IPS-NIHi11 (cell line): ENCODE data around the gene OR51B2.
"Not testable (repeated sequence)": the region's sequence is repeated elsewhere in the genome, so short reads cannot be mapped to it uniquely, and the experiment has no call there.

Experiments used
- DNase-seq: peaks from one replicate; pipeline ENCODE4 v3.0.0; 2012; ENCODE audit warnings: mixed read lengths, low spot score

The OR51B2 gene, protein sequence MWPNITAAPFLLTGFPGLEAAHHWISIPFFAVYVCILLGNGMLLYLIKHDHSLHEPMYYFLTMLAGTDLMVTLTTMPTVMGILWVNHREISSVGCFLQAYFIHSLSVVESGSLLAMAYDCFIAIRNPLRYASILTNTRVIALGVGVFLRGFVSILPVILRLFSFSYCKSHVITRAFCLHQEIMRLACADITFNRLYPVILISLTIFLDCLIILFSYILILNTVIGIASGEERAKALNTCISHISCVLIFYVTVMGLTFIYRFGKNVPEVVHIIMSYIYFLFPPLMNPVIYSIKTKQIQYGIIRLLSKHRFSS

DNA sequence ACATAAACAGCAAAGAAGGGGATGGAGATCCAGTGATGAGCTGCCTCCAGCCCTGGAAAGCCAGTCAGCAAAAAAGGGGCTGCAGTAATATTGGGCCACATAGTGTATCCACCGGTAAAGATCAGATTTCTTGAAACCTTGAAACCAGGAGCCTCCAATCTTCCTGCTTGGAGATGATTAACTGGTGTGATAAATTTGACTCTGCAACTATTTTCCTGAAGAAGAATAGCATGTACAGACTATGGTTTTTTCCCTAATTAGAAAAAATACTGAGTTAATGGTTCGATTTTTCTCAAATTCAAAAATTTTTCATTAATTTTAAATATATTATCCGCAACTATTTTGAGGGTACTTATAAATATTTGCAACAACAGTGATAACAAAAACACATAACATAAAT lies at the start of gene OR51B2:
Gene OR51B2 (minus strand): TSS at position 101 of the 400 bp plus-strand sequence. CDS start 0 bp downstream, at position 101.
- DNase-seq: no peak

- no peak for DNase-seq
Observed at GRCh38 chr11:5369789-5370188, 45.7 kb upstream of the OR51B2 start.

DNA sequence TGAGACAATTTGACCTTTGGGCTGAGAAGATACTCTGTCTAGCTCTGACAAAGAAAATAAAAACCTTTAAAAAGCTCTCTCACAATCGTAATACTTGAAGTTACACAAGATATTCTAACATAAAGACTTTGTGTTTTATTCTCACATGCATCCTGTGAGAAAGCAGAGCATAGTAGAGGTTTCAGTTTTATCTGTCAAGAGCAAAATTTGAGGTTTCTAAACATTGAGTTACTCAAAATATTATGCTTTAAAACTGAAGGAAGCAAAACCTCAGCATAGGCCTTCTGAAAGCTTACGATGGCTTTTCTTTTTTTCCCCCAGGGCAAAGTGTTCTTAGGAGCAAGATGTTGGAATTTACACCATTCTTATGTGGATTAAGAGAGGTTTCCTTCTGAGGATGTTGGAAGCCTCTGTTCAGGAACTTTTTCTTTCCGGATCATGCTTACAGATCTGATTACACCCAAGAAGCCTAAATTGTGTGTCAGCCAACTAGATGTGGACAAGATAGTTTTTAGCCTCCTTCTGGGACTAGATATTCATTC lies 44.5 kb upstream of the OR51B2 start:
- no peak for DNase-seq

DNA sequence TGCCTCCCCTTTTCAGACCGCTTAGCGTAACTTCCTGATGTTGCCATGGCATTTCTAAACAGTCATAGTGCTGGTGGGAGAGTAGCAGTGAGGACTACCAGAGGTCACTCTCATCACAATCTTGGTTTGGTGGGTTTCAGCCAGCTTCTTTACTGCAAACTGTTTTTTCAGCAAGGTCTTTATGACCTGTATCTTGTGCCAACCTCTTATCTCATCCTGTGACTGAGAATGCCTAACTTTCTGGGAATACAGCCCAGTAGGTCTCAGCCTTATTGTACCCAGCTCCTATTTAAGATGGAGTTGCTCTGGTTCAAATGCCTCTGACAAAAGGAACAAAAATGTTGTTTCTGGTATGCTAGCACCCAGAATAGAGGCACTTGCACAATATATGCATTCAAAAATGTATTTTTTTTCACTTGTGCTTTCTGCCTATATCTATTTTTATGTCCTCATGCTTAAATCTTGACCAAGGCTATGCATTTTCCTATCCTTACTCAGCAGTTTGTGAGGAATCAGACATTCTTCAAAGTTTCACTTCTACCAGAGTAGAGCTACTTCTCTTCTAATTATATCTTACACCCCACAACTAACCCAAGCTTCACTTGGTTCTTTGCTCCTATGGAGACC lies 43.5 kb upstream of the OR51B2 start:
- no peak for DNase-seq

- DNase-seq: no peak
Observed at GRCh38 chr11:5366856-5367255, 42.8 kb upstream of the OR51B2 start.

GRCh38 chr11:5366365-5366764 lies 42.3 kb upstream of the OR51B2 start:
- not testable (repeated sequence) for DNase-seq

GRCh38 chr11:5364214-5364613 lies 40.1 kb upstream of the OR51B2 start:
- no peak for DNase-seq

- DNase-seq: no peak
Observed at GRCh38 chr11:5363679-5364078, 39.6 kb upstream of the OR51B2 start.

- no peak for DNase-seq
Observed at GRCh38 chr11:5362017-5362625, 38.0 kb upstream of the OR51B2 start.

- DNase-seq: not testable (repeated sequence)
Observed at GRCh38 chr11:5356031-5356430, 31.9 kb upstream of the OR51B2 start.

DNA sequence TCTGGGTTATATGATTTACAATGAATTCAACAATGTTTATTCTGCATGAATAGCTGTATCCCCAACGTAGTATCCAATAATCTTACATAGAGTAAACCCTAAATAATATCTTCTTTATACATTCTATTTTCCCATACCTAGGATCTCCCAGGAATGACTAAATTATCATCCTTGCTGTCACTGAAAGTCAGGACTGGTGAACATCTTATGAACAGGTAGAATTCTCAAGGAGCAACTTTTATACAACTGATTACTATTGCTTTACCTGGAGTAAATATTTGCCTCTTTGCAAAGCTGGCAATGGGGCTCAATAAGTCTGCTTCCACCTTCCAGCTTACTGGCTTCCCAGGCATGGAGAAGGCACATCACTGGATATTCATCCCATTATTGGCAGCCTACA lies 27.1 kb upstream of the OR51B2 start, which contains the start of gene OR51B6:
Gene OR51B6 (plus strand): TSS at position 301 of the 400 bp plus-strand sequence. CDS start 0 bp downstream, at position 301.
- DNase-seq: no peak

DNA sequence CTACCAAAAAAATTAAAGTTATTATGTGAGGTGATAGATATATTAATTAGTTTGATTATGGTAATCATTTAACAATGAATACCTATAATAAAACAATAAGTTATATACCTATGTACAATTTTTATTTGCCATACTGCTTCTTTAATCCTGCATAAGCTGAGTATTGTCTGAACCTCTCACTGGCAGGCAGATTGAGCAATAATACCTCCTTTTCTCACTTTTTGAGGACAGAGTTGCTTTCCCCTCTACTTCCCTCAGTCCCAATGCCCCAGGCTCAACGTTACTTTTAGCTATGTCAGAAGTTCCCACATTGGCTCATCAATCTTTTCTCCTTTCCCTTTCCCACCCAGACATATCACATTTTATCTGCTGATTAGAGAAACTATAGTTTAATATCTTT lies 25.5 kb upstream of the OR51B2 start:
- no peak for DNase-seq

DNA sequence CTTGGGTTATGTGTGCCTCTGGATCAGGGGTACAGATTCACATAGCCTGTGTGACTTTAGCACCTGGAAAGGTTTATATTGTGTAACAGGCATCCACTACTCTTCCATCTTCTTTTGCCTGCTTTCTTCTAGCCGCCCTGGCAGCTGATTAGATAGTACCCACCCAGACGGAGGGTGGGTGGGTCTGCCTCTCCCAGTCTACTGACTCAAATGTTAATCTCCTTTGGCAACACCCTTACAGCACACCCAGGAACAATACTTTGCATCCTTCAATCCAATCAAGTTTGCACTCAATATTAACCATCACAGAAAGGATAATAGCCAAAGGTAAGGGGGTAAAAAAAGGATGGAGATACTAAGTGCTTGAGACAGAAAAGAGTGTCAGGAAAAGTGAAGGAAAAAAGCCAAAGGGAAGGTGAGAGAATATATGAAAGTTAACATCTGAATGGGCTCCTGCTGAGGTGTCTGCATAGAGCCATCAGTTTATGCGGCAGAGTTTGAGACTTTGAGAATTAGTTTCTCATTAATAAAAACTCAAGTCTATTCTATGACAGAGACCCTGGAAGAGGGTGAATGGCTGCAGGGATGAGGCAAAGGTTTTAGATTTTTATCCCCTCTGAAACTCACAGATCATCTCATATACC lies 24.6 kb upstream of the OR51B2 start:
- no peak for DNase-seq

GRCh38 chr11:5345831-5346230 lies 21.7 kb upstream of the OR51B2 start:
- no peak for DNase-seq

GRCh38 chr11:5343474-5344335 lies 19.6 kb upstream of the OR51B2 start, which contains the start of gene OR51B5:
OR51B5 (minus strand) TSS chr11:5343524; CDS start chr11:5343524, 0 bp downstream.
- no peak for DNase-seq

GRCh38 chr11:5339771-5340322 lies 15.8 kb upstream of the OR51B2 start:
- no peak for DNase-seq

DNA sequence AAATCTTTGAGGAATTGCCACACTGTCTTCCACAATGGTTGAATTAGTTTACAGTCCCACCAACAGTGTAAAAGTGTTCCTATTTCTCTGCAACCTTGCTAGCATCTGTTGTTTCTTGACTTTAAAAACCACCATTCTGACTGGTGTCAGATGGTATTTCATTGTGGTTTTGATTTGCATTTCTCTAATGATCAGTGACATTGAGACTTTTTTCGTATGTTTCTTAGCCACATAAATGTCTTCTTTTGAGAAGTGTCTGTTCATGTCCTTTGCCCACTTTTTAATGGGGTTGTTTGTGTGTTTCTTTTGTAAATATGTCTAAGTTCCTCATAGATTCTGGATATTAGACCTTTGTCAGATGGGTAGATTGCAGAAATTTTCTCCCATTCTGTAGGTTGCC lies 13.2 kb upstream of the OR51B2 start:
- not testable (repeated sequence) for DNase-seq

DNA sequence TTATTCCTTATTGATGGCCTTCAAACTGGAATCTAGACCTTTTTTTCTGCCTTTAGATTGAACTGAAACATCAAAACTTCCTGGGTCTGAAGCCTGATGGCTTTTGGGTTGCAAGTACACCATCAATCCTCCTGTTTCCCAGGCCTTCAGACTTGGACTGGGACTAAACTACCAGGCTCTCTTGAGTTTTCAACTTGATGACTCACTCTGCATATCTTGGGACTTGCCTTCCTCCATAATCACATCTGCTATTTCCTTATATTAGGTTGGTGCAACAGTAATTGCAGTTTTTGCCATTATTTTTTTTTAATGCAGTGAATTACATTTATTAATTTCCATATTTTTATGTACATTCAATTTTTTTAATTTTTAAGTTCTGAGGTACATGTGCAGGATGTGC lies 12.2 kb upstream of the OR51B2 start:
- no peak for DNase-seq

- DNase-seq: no peak
Observed at GRCh38 chr11:5335170-5335569, 11.1 kb upstream of the OR51B2 start.

DNA sequence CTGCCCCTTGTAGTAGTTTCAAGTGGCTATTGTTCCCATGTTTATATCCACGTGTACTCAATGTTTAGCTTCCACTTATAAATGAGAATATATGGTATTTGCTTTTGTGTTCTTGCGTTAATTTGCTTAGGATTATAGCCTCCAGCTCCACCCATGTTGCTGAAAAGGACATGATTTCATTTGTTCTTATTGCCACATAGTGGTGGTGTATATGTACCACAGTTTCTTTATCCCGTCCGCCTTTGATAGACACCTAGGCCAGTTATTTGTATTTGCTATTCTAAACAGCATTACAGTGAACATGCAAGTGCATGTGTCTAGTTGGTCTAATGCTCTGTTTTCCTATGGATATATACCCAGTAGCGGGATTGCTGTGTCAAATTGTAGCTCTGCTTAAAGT lies 6.8 kb downstream of the OR51B2 start:
- DNase-seq: no peak
